Central memory CD8-positive, alpha-beta T cell (primary cell): ENCODE results near the gene ZNF24.
A peak's percentile ranks its signal among the peaks of the same experiment; 100 is the strongest.

Experiments
- ATAC-seq: fragments of 150-1000 bp; cut with Tn5 transposase; replicated peaks from 2 replicates; pipeline ENCODE4 v1.10.0; 2022; ENCODE audit warnings: mild to moderate bottlenecking, moderate FRiP score, moderate number of reproducible peaks; ENCODE audit not compliant: poor library complexity, severe bottlenecking; ENCODE audit errors: extremely low read depth
- DNase-seq, 2 donors: peaks; one replicate each; pipeline ENCODE4 v3.0.0; 2021; ENCODE audit warnings: low spot score in 2 of 2
- H3K27ac Mint-ChIP-seq: one replicate; pipeline ENCODE4 v1.8.0; 2022; ENCODE audit warnings: low read depth, mild to moderate bottlenecking, moderate library complexity, mixed read lengths
- H3K27me3 Mint-ChIP-seq: one replicate; pipeline ENCODE4 v1.8.0; 2022; ENCODE audit warnings: mixed read lengths
- H3K36me3 Mint-ChIP-seq: one replicate; pipeline ENCODE4 v1.8.0; 2022; ENCODE audit warnings: mild to moderate bottlenecking, moderate library complexity, mixed read lengths; ENCODE audit not compliant: insufficient read depth
- H3K4me1 Mint-ChIP-seq: one replicate; pipeline ENCODE4 v1.8.0; 2022; ENCODE audit warnings: mixed read lengths
- H3K4me3 Mint-ChIP-seq: one replicate; pipeline ENCODE4 v1.8.0; 2022; ENCODE audit warnings: mild to moderate bottlenecking, moderate library complexity, mixed read lengths
- H3K9me3 Mint-ChIP-seq: one replicate; pipeline ENCODE4 v1.8.0; 2022; ENCODE audit warnings: mixed read lengths

The ZNF24 gene

GRCh38 chr18:35376742-35377695, 32.8 kb upstream of the ZNF24 start, which contains the start of gene ZNF396:
Gene ZNF396, minus strand, starts transcription at chr18:35377337. Its CDS starts 3,045 bp downstream, at chr18:35374292.
- Mint-ChIP-seq H3K4me1 (peaks cover 5% of the 10 kb centered on the region), H3K36me3 (peaks cover 6% of the 10 kb centered on the region), H3K9me3 (no peaks in the 10 kb centered on the region), H3K4me3 (peak within 1 kb of the TSS; percentile 85), H3K27ac (peak within 1 kb of the TSS; percentile 76), H3K27me3 (no peaks in the 10 kb centered on the region)
- ATAC-seq (peak; percentile 70), DNase-seq (peak; percentile 31 to 49)

DNA sequence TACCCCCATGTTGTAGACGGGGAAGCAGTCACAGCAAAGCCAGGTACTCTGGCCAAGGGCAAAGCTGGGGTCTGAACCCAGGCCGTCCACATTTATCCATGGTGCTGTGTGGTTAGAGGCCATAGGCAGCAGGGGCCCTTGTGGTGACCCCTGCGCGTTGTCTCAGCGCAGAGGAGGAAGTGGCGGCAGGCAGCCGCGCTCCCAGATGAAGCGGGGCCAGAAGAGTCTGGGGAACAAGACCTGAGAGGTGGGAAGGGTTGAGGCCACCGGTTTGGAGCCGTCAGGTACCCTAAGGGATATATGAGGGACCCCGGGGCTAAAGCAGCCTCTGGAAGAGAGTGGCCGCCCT, 32.1 kb upstream of the ZNF24 start:
- Mint-ChIP-seq H3K27ac (peak overlapping the region; percentile 76), H3K4me1 (peaks cover 5% of the 10 kb centered on the region), H3K9me3 (no peaks in the 10 kb centered on the region), H3K4me3 (peak overlapping the region; percentile 85), H3K27me3 (no peaks in the 10 kb centered on the region), H3K36me3 (peaks cover 6% of the 10 kb centered on the region)
- DNase-seq (no peak), ATAC-seq (peak; percentile 39)

DNA sequence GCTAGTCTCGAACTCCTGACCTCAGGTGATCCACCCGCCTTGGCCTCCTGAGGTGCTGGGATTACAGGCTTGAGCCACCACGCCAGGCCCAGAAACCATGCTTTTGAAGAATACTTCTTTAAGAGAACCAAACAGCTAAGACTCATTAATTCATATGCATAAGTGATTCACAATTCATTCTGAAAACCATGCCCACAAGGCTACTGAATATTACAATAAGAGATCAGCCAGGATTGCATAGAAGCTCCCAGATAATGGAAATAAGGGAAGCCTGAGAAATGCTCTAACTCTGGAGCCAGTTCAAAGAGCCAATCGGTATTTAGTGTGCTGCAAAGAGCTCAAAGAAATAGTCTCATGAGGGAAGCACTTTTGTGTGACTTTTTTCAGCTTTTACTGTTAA, 30.5 kb upstream of the ZNF24 start:
- Mint-ChIP-seq H3K9me3 (no peaks in the 10 kb centered on the region), H3K4me3 (no peak overlapping the region), H3K27ac (no peak overlapping the region), H3K27me3 (no peaks in the 10 kb centered on the region), H3K36me3 (peaks cover 4% of the 10 kb centered on the region), H3K4me1 (peaks cover 5% of the 10 kb centered on the region)
- no peak for ATAC-seq
- DNase-seq: no peak

DNA sequence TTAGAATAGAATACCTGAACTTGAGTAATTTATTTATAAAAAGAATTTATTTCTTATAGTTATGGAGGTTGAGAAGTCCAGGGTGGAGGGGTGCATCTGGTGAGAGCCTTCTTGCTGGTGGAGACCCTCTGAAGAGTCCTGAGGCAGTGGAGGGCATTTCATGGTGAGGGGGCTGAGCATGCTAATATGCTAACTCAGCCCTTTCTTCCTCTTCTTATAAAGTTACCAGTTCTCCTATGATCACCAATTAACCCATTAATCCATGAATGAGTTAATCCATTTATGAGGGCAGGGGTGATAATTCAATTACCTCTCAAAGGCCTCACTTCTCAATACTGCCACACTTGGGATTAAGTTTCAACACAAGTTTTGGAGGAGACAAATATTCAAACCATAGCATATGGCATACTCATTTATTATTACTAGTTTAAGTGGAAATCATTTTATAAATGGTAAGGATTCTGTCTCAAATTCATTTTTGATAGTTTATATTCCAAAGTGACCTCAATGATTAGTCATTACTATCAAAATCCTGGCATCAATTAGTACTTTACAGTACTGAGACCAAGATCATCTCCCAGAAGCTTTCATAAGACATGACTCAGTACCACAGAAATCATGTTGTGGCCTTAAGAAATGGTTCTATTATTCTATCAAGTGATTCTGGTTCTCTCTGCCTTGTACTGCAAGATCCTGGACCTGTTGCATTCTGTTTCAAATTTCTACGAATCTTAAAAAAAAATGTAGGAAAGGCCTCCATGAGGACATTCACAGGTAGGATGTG, 27.4 kb upstream of the ZNF24 start:
- Mint-ChIP-seq H3K27me3 (no peaks in the 10 kb centered on the region), H3K4me1 (peaks cover 5% of the 10 kb centered on the region), H3K9me3 (no peaks in the 10 kb centered on the region), H3K27ac (no peak overlapping the region), H3K36me3 (peaks cover 4% of the 10 kb centered on the region), H3K4me3 (no peak overlapping the region)
- ATAC-seq: no peak
- no peak for DNase-seq

GRCh38 chr18:35369126-35369525, 24.9 kb upstream of the ZNF24 start:
- no peaks in the 10 kb centered on the region for H3K4me1 Mint-ChIP-seq
- no peak overlapping the region for H3K27ac Mint-ChIP-seq
- no peaks in the 10 kb centered on the region for H3K36me3 Mint-ChIP-seq
- no peaks in the 10 kb centered on the region for H3K9me3 Mint-ChIP-seq
- no peak for DNase-seq
- H3K4me3 Mint-ChIP-seq: no peak overlapping the region
- no peaks in the 10 kb centered on the region for H3K27me3 Mint-ChIP-seq
- ATAC-seq: no peak

GRCh38 chr18:35368595-35368994, 24.4 kb upstream of the ZNF24 start:
- DNase-seq: no peak
- Mint-ChIP-seq H3K4me3 (no peak overlapping the region), H3K4me1 (no peaks in the 10 kb centered on the region), H3K27me3 (no peaks in the 10 kb centered on the region), H3K9me3 (no peaks in the 10 kb centered on the region), H3K27ac (no peak overlapping the region), H3K36me3 (no peaks in the 10 kb centered on the region)
- ATAC-seq: no peak

GRCh38 chr18:35362531-35362930, 18.3 kb upstream of the ZNF24 start:
- no peaks in the 10 kb centered on the region for H3K4me1 Mint-ChIP-seq
- DNase-seq: no peak
- H3K27me3 Mint-ChIP-seq: no peaks in the 10 kb centered on the region
- no peak overlapping the region for H3K27ac Mint-ChIP-seq
- ATAC-seq: no peak
- H3K36me3 Mint-ChIP-seq: no peaks in the 10 kb centered on the region
- H3K4me3 Mint-ChIP-seq: no peak overlapping the region
- H3K9me3 Mint-ChIP-seq: no peaks in the 10 kb centered on the region

DNA sequence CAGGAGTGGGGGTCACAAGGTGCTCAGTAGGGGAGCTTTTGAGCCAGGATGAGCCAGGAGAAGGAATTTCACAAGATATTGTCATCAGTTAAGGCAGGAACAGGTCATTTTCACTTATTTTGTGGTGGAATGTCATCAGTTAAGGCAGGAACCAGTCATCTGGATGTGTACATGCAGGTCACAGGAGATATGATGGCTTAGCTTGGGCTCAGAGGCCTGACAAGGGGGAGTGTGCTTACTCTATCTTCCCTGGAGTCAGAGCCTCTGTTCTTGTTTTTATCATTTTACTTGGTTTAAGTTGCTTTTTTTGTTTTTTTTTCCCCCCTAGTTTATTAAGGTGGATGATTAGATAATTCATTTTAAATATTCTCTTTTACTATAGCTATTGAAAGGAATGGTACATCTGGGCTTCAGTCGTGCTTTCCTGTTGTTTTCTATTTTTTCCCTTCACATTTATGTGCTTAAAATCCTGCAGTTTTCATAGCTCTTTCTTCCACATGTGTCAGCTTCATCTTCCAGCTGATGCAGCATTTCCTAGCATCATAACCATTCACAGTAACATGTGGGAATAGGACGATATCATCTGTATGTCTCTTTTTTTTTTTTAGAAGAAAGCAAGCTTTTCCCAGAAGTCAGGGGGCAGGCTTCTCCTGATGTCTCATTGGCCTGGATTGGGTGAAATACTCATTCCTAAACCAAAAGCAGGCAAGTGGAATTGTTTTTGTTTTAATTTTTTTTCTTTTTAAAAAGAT, 17.5 kb upstream of the ZNF24 start:
- Mint-ChIP-seq H3K36me3 (no peaks in the 10 kb centered on the region), H3K4me3 (no peak overlapping the region), H3K27me3 (no peaks in the 10 kb centered on the region), H3K27ac (no peak overlapping the region), H3K4me1 (no peaks in the 10 kb centered on the region), H3K9me3 (no peaks in the 10 kb centered on the region)
- ATAC-seq (no peak), DNase-seq (no peak)

- Mint-ChIP-seq H3K4me3 (no peak overlapping the region), H3K4me1 (no peaks in the 10 kb centered on the region), H3K27me3 (no peaks in the 10 kb centered on the region), H3K27ac (no peak overlapping the region), H3K36me3 (no peaks in the 10 kb centered on the region), H3K9me3 (peaks cover 8% of the 10 kb centered on the region)
- DNase-seq (peak; percentile 35 to 39), ATAC-seq (peak; percentile 75)
Observed at GRCh38 chr18:35355140-35355618, 11.0 kb upstream of the ZNF24 start.

- Mint-ChIP-seq H3K36me3 (no peaks in the 10 kb centered on the region), H3K9me3 (peaks cover 8% of the 10 kb centered on the region), H3K4me1 (no peaks in the 10 kb centered on the region), H3K27me3 (no peaks in the 10 kb centered on the region), H3K27ac (no peak overlapping the region), H3K4me3 (no peak overlapping the region)
- no peak for DNase-seq
- no peak for ATAC-seq
Observed at GRCh38 chr18:35352778-35353177, 8.6 kb upstream of the ZNF24 start.

- no peaks in the 10 kb centered on the region for H3K27me3 Mint-ChIP-seq
- H3K36me3 Mint-ChIP-seq: no peaks in the 10 kb centered on the region
- no peak for DNase-seq
- H3K27ac Mint-ChIP-seq: no peak overlapping the region
- no peak for ATAC-seq
- H3K4me3 Mint-ChIP-seq: no peak overlapping the region
- H3K9me3 Mint-ChIP-seq: peaks cover 8% of the 10 kb centered on the region
- H3K4me1 Mint-ChIP-seq: no peaks in the 10 kb centered on the region
Observed at GRCh38 chr18:35352283-35352682, 8.1 kb upstream of the ZNF24 start.

DNA sequence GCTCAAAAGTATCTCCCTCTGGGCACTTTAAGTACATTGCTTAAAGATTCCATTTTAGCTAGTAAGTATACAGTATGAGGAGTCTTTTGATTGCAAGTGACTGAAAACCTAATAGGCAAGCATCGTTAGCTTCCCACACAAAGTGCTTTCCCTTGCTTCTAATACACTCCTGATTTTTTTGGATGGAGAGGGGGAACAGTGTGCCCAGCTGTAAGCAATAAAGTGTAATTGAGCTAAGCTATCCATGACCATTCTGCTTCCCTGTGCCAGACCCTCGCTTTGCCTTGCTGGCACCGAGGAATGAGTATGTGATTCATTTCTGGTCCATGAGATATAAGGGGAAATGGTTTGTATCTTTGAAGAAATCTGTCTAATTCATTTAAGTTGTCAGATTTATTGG, 3.8 kb upstream of the ZNF24 start:
- ATAC-seq (no peak), DNase-seq (no peak)
- Mint-ChIP-seq H3K27me3 (no peaks in the 10 kb centered on the region), H3K36me3 (peaks cover 16% of the 10 kb centered on the region), H3K4me3 (no peak overlapping the region), H3K4me1 (peaks cover 15% of the 10 kb centered on the region), H3K27ac (no peak overlapping the region), H3K9me3 (peaks cover 8% of the 10 kb centered on the region)
